ENCODE data around the gene SASH3.
"Not testable (repeated sequence)": the region's sequence is repeated elsewhere in the genome, so short reads cannot be mapped to it uniquely, and the experiment has no call there.

SASH3 gene

GRCh38 chrX:129779747-129780146, at the start of gene SASH3:
Gene SASH3, plus strand, starts transcription at chrX:129779949. Its CDS starts 149 bp downstream, at chrX:129780098.
- DNase-seq (ENCODE audit: low read depth): no peak

DNA sequence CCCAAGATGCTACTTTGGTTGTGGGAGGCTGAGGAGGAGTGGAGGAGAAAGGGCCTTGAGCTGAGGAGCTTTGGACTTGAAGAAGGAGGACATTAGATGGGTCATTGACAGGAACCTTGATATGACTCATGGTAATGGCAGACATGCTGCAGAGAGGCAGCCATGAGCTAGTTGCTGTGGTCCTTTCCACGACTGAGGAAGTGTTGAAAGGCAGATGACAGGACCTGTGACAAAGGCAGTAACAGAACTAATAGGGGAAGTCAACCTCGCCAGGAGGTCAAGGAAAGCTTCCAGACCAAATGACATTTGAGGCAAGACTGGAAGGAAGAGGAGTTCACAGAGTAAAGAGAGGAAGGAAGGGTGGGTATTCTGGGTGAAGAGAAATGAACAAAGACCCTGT, 48.5 kb upstream of the SASH3 start:
- no peak for DNase-seq (ENCODE audit: low read depth)

- DNase-seq (ENCODE audit: low read depth): no peak
Measured at GRCh38 chrX:129732857-129733256, 46.9 kb upstream of the SASH3 start.

- DNase-seq (ENCODE audit: low read depth): no peak
Measured at GRCh38 chrX:129733335-129733734, 46.4 kb upstream of the SASH3 start.

DNA sequence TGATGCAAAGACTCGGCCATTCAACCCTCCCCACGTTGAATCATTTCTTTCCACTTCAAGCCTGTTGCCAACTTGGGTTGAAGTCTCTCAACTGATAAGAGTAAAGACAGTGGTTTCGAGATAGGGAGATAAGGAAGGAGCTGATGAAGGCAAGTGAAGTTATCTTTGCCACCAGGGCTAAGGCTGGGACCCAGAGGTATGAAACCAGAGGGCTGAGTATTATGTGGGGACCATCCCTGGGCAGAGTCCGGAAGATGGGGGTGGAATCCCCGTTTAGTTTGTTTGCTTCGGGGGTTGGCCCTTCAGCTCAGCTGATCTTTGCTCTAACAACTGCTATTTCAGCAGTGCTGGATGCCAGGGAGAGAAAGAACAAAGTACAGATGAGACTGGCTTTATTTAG, 43.3 kb upstream of the SASH3 start:
- no peak for DNase-seq (ENCODE audit: low read depth)

DNA sequence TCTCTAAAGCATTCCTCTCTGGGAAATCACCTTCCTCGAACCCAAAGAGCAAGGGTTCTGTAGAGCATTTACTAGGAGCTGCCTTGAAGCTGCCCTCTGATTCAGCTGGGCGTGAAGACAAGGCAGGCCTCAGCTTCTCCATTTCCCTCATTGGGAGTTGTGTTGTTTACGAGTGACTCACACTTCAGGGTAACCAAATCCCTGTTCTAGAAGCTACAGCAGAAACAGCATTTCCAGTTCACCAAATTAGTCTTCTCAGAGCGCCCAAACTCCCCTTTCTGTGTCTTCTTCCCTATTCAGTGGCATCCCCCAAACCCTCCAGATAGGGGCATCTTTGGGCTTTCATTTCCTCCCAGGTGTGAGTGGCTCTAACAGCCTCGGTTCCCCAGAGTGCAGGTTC, 41.8 kb upstream of the SASH3 start:
- DNase-seq (ENCODE audit: low read depth): no peak

GRCh38 chrX:129738466-129739308, 41.1 kb upstream of the SASH3 start, which contains the start of gene XPNPEP2:
Gene XPNPEP2, plus strand, starts transcription at chrX:129738979. Its CDS starts 235 bp downstream, at chrX:129739214.
- no peak for DNase-seq (ENCODE audit: low read depth)

DNA sequence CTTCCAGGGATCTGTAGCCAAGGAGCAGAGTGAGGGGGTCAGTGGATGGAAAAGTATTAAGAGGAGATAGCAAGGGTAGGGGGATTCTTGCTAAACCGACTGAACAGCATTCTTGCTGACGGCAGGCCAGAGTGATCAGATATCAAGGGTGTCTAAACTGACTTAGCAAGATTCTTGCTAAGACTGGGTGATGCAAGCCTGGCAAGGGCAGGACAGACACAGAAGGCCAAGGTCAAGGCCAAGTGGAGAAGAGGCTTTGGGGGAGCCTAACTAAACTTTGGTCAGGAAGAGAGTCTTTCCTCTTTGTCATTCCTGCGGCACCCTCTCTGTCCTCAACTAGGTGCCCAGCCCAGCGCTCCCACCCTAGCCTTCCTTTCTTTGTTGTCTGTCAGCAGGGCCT, 40.2 kb upstream of the SASH3 start:
- no peak for DNase-seq (ENCODE audit: low read depth)

DNA sequence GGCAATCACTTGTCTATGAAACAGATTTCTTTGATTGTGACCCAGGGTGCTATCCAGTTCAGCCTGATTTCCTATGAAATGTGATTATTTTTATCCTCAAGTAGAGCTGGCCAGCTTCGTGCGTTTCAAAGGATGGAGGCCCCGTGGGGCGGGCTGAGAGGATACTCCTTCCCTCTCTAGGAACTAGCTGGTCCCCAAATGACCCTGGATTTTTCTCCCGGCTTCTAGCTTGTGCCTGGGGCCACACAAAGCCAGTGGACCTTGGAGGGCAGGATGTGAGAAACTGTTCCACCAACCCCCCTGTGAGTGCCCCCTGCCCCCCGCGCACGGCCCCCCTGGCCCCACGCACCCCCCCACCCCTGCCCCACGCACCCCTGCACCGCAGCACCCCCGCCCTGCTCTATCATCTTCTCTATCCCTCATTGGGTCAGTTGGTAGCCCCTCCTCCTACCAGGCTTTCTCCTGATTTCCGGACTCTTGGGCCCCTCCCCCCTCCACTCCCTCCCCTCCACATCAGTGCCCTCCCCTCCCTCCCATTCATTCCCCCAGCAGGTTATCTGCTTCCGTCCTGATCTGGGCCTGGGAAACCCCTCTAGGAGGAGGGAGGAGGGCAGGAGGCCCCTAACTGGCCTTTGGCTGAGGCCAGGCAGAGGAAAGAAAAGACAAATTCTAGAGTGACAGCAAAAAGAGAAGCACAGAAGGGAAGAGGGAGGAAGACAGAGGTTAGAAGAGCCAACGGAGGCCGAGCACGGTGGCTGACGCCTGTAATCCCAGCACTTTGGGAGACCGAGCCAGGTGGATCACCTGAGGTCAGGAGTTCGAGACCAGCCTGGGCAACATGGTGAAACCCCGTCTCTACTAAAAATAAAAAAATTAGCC, 37.6 kb upstream of the SASH3 start:
- DNase-seq (ENCODE audit: low read depth): no peak

DNA sequence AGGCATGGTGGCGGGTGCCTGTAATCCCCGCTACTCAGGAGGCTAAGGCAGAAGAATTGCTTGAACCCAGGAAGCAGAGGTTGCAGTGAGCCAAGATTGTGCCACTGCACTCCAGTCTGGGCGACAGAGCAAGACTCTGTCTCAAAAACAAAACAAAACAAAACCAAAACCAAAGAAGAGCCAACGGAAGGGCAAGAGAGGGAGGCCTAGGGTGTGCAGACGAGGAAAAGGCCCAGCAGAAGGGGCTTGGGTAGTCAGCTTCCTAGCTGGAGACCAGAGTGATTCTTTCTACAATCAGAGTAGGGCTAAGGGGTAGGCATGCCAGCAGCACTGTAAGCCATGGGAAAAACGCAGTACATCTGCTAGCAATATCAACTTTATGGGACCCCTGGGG, 37.0 kb upstream of the SASH3 start:
- not testable (repeated sequence) for DNase-seq (ENCODE audit: low read depth)

- DNase-seq (ENCODE audit: low read depth): no peak
Measured at GRCh38 chrX:129743821-129744220, 35.9 kb upstream of the SASH3 start.

DNA sequence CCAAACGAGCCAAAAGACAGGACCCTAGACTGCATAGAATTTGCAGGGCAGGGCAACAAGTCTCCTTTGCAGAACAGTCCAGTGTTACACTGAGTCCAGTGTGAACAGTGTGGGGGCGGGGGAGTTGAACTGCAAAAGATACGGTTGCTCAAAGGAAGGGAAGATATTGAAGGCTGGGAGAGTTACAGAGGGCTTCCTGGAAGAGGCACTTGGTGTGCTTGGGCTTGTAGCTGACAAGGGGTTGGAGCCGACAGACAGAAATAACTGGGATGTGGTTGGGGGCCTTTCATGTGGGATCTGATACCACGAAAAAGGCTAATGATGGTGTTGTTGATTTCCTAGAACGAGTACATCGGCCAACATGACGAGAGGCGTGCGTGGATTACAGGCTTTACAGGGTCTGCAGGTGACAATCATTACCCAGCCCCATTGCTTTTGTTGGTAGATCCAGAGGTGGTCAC, 34.9 kb upstream of the SASH3 start:
- no peak for DNase-seq (ENCODE audit: low read depth)

- DNase-seq (ENCODE audit: low read depth): no peak
Measured at GRCh38 chrX:129746557-129747470, 32.9 kb upstream of the SASH3 start.

DNA sequence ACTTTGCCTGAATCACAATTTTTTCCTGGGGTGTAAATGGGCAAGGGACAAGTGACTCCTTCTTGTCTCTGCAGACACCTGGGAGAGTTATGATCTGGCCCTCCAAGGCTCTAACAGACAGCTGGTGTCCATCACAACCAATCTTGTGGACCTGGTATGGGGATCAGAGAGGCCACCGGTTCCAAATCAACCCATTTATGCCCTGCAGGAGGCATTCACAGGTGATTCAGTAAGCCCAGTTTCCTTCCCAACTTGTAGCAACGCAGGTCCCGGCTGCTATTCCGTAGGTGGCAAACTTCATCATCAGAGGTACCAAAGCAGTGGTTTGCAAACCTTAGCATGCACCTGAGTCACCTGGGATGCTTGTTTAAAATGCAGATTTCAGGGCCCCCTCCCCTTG, 32.2 kb upstream of the SASH3 start:
- no peak for DNase-seq (ENCODE audit: low read depth)

DNA sequence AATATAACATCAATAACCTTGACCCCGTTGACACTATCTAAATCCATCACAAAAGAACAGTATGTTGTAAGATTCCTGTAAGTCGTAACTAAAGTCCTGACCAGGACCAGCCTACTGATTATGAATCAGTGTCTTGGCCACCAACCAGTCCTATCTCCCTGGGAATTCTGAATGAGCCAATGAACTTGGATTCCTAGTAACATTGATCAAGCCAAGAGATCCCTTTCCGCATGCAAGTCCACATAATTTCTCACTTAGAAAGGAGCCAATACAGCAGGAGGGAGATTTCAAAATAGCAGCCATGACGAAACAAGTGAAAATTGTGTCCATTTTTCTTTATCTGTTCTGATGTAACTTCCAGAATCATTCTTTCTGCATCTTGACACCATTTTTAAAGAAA, 31.4 kb upstream of the SASH3 start:
- DNase-seq (ENCODE audit: low read depth): no peak

GRCh38 chrX:129749069-129749468, 30.7 kb upstream of the SASH3 start:
- DNase-seq (ENCODE audit: low read depth): no peak

- no peak for DNase-seq (ENCODE audit: low read depth)
Measured at GRCh38 chrX:129750971-129751370, 28.8 kb upstream of the SASH3 start.

DNA sequence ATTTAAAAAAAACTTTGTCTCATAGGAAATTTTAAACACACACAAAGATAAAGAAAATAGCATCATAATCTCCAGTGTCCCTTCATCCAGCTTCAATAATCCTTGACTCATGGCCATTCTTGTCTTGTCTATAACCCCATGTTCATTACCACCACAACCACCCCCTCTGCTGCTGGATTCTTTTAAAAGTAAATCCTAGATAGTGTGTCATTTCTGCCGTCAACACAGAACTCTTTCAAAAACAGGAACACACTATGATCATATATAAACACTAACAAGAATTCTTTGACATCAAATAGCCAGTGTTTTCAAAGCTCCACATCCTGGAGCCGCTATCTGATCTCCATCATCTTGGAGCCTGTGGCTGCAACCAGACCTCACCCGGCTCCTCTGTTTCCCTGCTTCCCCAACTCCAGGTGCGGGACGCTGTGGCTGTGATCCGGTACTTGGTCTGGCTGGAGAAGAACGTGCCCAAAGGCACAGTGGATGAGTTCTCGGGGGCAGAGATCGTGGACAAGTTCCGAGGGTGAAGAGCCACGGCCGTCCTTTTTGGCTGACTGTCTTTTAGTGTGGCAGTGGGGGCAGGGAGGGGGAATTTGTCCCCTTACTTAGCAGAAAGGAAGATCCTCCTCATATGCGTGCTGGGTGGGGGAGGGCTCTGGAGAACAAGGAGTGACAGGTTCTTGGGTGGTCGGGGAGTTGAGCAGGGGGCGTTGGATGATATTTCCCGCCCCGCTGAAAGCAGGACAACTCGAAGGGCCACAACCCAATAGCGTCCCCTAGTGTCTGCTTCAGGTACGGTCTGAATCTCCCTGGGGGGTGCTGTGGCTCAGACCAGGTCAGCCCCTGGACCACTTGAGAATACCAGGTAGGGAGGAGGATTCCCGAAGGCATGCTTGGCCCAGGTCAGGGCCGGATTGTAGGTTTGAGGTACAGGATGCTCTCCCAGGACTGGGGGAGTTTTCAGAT, 25.4 kb upstream of the SASH3 start:
- DNase-seq (ENCODE audit: low read depth): no peak

DNA sequence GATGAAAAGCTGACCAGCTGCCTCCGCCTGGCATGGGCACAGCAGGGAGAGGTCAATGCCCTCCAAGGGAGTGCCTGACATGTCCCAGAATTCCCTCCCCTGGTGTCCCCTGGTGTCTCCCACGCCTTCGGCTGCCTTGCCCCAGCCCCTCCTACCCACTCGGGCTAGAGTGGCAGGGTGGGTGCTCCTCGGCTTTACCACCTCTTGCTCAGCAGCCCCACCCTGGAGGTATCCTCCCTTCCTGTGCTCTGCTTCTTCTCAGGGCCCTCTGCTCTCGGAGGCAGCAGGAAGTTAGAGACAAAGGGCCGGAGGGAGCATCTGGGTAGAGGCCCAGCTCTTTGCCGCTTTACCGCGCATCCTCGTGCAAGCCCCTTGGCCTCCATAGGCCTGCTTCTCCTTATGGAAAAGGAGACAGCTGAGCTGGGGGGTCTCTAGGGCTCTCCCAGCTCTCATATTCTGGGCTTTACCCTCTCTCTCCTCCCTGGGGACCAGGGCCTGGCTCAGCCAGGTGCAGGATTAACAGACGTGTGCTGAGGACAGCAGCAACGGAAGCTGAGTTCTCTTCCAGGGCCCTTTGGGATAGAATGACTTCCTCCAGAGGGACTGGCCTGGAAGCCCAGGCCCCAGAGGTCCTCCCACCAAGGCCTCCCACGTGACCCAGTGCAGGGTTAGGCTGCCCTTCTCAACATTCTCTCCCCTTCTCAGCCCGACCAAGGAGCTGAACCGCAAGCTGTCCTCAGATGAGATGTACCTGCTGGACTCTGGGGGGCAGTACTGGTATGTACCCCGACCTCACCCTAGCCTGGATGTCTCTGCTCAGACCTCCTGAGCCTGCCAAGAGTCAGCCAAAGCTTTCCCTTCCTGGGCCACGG, 23.7 kb upstream of the SASH3 start:
- no peak for DNase-seq (ENCODE audit: low read depth)

Measured in stimulated activated CD8-positive, alpha-beta memory T cell treated with anti-CD3 and anti-CD28 coated beads, Interleukin-12 subunit alpha, Interleukin-12 subunit beta, amount 100 ng/mL, for 4 hours (primary cell).